ENCODE results near the gene CDC14A. TPM values are rescaled to one million over a fixed set of nuclear protein-coding genes. Genes with fewer than 3 reads are reported as not detected.
A peak's percentile ranks its signal among the peaks of the same experiment; 100 is the strongest.

Gene CDC14A
- total and polyA plus RNA-seq, 2 donors (not counting 3 experiments of a cell fraction or from before 2014, with no cell fraction given): 3.4 to 13.9 TPM

DNA sequence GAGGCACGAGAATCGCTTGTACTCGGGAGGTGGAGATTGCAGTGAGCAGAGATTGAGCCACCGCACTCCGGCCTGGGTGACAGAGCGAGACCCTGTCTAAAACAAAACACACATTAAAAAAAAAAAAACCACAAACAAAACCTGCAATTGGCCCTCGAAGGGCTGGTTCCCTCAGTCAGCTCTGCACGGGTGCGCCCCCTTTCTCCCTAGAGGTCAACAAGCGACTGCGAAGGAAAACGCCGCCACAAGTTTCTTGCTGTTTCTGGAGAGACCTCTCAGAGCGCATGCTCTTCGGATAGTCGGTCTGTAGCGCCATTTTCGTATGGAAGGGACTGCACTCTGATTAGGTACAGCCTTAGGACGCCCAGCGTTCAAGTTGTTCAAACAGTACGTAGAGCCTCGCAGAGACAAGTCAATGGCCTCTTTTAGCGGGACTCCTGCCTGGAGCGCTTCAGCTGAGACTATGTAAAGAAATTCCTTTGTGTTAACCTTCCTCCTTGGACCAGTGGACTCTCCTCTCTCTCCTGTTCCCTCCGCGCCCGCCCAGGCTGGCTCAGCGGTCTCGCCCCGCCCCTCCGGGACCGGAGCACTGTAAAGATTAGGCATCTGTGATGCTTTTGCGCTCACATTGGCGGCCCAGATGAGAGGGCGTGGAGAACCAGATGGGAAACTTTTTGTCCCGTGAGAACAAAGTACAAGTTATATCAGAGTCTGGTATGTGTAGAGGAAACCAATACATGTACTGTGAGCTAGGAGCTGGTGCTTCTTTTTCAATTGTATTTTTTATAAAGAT, 1.0 kb upstream of the CDC14A start:
- TSS peak; percentile 84 for BruUV-seq (replicated peaks)
- dilution Hi-C loops (cut with MboI; ENCODE audit: extremely low pct_ligation_motif_present, low sequenced_read_pairs) (no loop called here), intact Hi-C loops (cut with micrococcal nuclease) (loop anchor here (1.0 to 5.0 kb wide), 7 partner anchors 44 to 542 kb away; partner anchors contain the start of genes EXTL2 and RTCA)
- Histone ChIP-seq H3K27ac (ENCODE audit: insufficient read depth, low read depth, low read length) (peak overlapping the region; percentile 84), H3K9me1 (replicated peaks; ENCODE audit: control insufficient read depth, extremely low read depth, insufficient read depth, low read length) (no peaks in the 10 kb centered on the region), H4K20me1 (replicated peaks; ENCODE audit: control insufficient read depth, extremely low read depth, insufficient read depth, low read length) (no peaks in the 10 kb centered on the region), H3K27me3 (ENCODE audit: control insufficient read depth in 2 of 2, insufficient read depth in 2 of 2, low read length in 2 of 2) (no peaks in the 10 kb centered on the region), H3K4me2 (ENCODE audit: insufficient read depth, low read length) (peak overlapping the region; percentile 96), H3K36me3 (ENCODE audit: control insufficient read depth in 2 of 2, extremely low read depth in 1 of 2, insufficient read depth in 2 of 2, low read length in 2 of 2) (no peaks in the 10 kb centered on the region), H3K4me3 (replicated peaks in 1 of 3; ENCODE audit: insufficient read depth in 1 of 3, low read depth in 1 of 3, low read length in 3 of 3) (peak overlapping the region; percentile 77 to 97 (median 84)), H2AFZ (ENCODE audit: low read depth, low read length) (peak overlapping the region; percentile 95), H3K9me3 (replicated peaks; ENCODE audit: control insufficient read depth, insufficient read depth, low read length) (no peaks in the 10 kb centered on the region), H3K79me2 (ENCODE audit: control insufficient read depth, insufficient read depth, low read length) (peaks cover 24% of the 10 kb centered on the region), H3K9ac (replicated peaks; ENCODE audit: extremely low read depth, insufficient read depth, low read length) (peak overlapping the region; percentile 95), H3K4me1 (ENCODE audit: control insufficient read depth, extremely low read depth, insufficient read depth, low read length) (peaks cover 33% of the 10 kb centered on the region)
- ChIA-PET POLR2A (interaction anchor here (0.7 to 2.0 kb wide), 2 partner anchors 85 to 499 kb away, joined by 4 to 6 read pairs; partner anchors contain the start of gene RTCA), CTCF (interaction anchor here (0.7 to 5.0 kb wide), 8 partner anchors 10 to 109 kb away, joined by 3 to 34 read pairs (median 5); no protein-coding TSS in a partner anchor)
- DNase-seq (ENCODE audit: low read depth, low spot score) (peak; percentile 96), FAIRE-seq (peak; percentile 82)
- TF ChIP-seq MYC (IDR thresholded peaks at IDR 0.05; ENCODE audit: low read depth, low read length): no peak
- TF ChIP-seq POLR2AphosphoS5 (IDR thresholded peaks at IDR 0.05; ENCODE audit: insufficient read depth, low read depth, low read length): peak; percentile 68
- peak; percentile 89 for TF ChIP-seq POLR2A (IDR thresholded peaks at IDR 0.05; ENCODE audit: low read depth, low read length)
- TF ChIP-seq, protein P1, sequence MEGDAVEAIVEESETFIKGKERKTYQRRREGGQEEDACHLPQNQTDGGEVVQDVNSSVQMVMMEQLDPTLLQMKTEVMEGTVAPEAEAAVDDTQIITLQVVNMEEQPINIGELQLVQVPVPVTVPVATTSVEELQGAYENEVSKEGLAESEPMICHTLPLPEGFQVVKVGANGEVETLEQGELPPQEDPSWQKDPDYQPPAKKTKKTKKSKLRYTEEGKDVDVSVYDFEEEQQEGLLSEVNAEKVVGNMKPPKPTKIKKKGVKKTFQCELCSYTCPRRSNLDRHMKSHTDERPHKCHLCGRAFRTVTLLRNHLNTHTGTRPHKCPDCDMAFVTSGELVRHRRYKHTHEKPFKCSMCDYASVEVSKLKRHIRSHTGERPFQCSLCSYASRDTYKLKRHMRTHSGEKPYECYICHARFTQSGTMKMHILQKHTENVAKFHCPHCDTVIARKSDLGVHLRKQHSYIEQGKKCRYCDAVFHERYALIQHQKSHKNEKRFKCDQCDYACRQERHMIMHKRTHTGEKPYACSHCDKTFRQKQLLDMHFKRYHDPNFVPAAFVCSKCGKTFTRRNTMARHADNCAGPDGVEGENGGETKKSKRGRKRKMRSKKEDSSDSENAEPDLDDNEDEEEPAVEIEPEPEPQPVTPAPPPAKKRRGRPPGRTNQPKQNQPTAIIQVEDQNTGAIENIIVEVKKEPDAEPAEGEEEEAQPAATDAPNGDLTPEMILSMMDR (IDR thresholded peaks at IDR 0.05; ENCODE audit: extremely low read depth in 1 of 2, insufficient read depth in 1 of 2, low read depth in 1 of 2, low read length in 2 of 2): peak; percentile 18 to 41
- no peak for TF ChIP-seq FOS (IDR thresholded peaks at IDR 0.05; ENCODE audit: borderline replicate concordance, insufficient read depth, low read length)

Measured in endothelial cell of umbilical vein (primary cell).